Measurements from ENCODE around the gene C22orf39.

GRCh38 chr22:19450363-19451175 is 3.1 kb upstream of the C22orf39 start:
- TF ChIP-seq ZBTB43 (CRISPR knock-in tag; IDR thresholded peaks at IDR 0.05) (no peak), MAX (CRISPR knock-in tag; IDR thresholded peaks at IDR 0.05) (no peak), CTCF (IDR thresholded peaks at IDR 0.05) (no peak), FOXJ3 (CRISPR knock-in tag; IDR thresholded peaks at IDR 0.05; ENCODE audit: borderline replicate concordance) (no peak)
